HG03469 (cell line): ENCODE results near the gene ITGBL1.

Source experiments
- ATAC-seq: cut with Tn5 transposase; IDR thresholded peaks from one replicate; pipeline ENCODE4 v1.9.1; 2021; ENCODE audit warnings: mild to moderate bottlenecking, moderate library complexity, moderate number of reproducible peaks; ENCODE audit not compliant: unreplicated experiment

Gene ITGBL1

DNA sequence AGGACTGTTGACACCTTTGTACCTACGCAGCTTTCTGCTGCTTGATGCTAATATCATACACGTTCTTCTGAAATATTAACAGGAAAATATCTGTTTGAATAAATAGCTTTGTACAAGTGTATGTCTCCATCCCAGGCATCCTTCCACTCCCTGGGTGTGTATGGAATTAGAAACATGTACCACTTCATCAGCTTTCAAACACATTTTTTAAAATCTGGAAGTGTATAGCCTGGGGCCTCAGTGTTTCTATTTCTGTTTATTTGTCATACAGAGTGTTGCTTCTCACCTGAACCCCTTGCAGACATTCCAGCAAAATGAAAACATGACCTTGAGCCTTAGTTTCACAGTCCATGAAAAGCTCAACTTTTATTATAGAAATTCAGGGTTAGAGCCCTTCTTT, 168.6 kb downstream of the ITGBL1 start:
- ATAC-seq: no peak

DNA sequence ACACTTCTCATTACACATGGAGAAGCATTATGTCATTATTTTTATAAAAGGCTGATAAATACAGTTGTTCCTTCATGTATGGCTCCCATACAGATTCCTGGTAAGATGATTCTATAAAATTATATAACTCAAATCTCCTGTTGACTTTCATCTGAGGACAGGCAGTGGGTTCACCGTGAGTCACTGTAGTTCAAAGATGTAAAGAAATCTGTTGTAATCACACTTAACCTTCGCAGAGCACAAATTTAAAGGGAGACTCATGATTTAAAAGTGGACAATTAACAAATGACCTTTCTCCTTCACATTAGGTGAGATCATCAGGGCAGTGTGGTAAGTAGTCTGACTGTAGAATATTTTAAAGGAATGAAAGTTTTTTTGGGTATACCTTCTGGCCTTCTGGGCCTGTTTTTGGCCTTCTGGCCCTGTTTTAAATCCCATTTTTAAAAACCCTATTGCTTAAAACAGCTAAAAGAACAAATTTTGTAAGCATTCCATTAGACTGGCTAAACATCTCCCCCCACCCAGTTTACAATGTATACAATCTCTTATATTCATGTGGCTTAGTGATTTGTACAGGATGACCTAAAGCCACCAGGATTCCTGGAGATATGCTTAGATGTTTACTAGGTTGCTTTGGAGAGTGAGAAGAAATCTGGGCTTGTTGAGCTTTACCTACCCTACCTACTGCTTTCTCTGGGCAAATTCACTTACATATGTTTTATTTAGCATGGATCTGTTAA, 171.2 kb downstream of the ITGBL1 start:
- no peak for ATAC-seq

DNA sequence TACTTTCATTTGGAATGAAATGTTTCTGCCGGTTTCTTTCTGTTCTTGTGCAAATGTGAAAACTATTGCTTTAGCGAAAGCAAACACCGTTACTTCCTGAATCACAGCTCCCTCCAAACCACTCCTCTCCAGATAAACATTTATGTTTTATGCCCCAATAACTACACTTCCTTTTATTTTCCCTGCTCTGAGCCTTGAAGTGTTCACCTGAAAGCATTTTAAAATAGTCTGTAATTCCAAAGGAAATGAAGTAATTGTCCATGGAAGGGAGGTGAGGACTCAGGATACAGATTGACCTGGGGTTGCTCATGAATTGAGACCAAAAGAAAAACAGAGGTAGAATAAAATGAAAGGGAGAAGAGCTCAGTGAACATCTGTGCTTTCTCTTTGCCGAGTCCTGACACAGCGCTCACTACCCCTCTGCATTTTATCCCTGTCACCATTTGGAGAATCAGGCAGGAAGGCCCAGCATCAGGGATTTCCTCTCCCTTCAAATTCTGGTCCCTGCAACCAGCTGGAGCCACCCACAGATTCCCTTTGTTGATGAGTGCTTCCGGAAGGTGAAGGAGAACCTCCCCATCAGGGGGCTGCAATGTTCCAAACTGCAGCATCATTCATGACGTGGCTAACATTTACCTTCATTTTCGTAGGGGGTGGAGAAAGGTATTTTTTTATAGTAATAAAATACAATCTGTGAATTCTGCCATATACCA, 171.9 kb downstream of the ITGBL1 start:
- no peak for ATAC-seq

DNA sequence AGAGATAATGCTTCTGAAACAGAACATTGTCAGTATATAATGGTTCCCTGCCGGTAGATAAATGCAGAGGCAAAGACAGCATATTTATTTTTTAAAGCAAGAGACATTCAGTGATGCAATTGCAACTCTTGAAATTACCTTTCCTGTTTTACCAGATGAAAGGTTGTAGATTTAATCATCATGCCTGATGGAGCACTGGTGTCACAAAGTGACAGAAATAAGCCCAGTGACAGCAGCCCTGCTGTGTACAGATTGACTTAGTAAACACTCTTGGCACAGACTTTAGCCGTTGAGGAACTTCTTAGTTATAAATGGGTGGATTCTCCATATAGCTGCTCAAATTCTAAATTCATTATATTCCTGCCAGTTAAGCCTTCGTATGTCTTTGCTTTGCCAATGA, 172.5 kb downstream of the ITGBL1 start:
- peak; percentile 16 for ATAC-seq

DNA sequence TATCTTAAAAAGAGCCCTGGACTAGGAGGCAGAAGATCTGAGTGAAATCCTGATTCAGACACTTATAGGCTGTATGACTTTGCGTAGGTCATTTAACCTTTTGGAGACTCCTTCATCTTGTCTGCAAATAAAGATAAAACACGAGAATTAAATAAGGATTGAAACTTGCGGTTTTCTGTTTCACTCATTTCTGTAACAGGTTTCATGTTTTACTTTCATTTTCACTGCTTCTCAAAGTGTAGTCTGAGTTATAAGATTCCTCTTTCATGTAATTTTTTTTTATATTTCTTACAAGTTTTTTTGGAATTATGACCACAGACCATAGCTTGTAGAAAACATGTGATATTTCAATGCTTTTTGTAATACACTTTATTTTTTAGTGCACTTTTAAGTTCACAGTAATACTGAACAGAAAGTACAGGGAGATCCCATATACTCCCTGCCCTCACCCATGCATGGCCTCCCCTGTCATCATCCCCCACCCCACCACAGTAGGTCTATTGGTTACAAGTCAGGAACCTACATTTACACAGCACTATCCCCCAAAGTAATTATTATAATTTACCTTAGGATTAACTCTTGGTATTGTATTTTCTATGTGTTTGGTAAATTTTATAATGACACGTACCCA, 174.6 kb downstream of the ITGBL1 start:
- ATAC-seq: peak; percentile 96

DNA sequence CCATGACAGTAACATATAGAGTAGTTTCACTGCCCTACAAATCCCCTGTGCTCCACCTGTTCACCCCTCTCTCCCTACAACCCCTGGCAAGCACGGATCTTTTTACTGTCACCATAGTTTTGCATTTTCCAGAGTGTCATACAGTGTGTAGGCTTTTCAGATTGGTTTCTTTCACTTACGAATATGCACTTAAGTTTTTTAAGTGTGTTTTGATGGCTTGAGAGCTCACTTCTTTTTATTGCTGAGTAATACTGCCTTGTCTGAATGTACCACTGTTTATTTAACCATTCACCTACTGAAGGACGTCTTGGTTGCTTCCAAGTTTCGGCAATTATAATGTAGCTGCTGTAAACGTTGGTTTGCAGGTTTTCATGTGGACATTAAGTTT, 175.1 kb downstream of the ITGBL1 start:
- ATAC-seq: peak; percentile 2

DNA sequence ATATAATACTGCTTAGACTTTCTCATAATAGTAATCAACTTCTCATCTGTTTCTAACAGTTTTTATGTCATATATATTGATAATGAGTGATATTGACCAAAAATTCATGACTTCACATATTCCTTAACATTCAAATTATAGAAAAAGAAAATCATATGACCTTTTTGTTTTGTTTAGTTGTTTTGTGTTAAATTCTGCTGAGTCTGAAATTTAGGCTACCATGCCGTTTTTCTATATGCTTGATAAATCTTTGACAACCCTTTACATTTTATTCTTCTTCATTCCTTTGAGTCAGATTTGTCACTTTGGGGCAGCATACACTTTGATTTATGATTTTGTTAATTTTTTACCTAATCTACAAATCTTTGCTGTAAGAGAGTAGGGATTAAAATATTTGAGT, 176.4 kb downstream of the ITGBL1 start:
- ATAC-seq: no peak

DNA sequence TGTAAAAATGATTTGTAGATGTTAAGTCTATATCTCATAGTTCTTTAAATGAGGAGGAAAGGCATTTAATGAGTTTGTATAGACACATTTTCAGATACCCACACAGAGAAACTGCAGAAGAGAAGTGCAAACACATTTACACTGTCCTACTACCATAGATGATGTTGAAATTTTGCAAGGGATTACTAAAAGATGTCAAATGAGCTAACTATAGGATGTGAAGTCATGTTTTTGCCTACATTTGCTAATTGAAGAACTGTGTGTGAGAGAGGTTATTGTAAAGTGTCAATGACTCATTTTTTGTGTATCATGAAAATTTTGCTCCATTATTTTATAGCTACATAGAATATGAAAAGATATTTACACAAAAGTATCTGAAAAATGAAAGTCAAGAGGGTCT, 178.9 kb downstream of the ITGBL1 start:
- ATAC-seq: no peak

DNA sequence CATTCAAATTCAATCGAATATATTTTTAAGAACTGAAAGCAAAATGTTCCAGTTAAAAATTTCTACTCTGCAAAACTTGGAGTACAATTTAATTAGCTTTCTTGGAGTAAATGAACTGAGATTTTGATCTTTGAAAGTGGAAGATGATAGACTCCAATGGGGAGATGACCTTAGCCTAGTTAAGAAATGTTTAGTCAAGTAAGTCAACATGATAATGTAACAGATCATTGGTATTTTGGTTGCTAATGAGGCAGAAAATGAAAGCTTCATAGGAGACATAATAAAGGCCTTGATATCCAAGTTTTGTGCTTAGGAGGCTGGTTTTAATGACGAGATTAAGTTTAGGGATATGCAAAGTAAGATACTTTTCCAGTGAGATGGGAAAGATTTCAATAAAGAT, 181.7 kb downstream of the ITGBL1 start:
- no peak for ATAC-seq

DNA sequence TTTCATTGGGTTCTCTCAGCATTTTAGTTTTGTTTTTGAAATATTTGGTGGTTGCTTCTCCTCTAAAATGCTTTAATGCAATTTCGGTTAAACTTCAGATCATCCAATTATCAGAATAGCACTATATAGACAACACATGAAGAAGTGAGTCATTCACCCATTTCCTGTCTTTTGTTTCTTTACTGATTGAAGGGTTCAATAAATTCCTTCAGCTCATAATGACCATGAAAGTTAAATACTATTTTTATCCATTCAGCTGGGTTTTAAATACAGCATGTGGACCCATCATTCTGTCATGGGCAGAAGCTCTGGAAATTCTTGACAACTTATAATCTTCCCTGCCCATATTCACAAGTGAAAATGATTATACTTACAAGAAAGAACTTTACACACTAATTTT, 187.2 kb downstream of the ITGBL1 start:
- no peak for ATAC-seq

DNA sequence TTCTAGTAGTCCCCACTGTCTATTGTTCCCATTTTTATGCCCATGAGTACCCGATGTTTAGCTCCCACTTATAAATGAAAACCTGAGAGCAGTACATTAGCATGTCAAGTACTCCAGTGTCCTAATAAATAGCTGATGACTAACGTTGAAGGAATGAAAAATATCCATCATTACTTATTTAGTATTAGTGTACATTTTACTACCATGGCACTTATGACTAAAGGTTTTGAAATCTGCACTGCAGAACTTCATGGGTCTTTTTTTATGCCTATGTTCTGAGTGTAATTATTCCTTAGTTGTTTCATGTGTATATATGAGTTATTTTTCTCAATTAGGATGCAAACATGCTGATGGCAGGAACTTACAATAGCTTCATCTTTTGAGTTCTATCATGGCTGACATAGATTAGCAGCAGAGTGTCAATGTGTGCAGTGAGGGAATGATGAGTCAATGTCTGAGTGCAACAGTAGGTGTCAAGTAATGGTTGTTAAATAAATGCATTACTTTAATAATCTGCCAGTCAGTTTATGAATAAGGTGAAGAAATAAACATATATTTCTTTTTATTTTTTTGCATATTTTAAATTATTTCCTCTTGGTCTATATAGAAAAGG, 188.4 kb downstream of the ITGBL1 start:
- no peak for ATAC-seq

DNA sequence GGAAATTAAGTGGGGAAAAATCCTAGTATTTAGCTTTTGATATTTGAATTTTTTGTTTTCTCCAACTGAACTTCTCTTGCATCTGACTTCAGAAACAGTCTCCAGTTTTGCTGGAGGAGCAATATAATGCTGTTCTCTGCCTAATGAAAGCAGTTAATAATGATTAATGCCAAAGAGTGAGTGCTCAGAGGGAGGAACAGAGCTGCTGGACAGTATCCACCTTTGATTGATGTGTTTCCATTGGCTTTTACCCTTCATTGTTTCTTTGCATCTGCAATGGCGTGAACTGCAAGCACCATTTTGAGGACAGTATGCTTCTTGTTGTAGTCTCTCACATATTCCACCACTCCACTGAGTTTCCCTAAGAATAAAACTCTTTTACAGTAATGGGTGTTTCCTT, 193.4 kb downstream of the ITGBL1 start:
- no peak for ATAC-seq

DNA sequence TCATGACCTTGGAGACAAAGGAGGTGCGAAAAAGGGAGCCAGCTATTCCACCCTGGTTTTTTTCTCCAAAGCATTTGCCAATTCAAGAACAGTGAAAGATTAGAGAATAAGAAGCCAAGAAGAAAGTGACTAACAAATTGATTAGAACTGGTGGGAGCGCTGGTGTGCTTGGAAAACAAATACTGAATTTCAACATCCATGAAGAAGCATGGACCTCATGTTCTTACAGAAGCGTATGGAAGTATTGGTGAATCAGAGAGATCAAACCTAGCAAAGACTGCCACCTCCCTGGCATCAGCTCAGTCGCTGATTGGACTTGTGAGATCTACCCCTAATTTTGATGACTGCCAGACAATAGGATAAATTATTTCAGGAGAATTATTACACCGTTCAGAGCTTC, 195.3 kb downstream of the ITGBL1 start:
- ATAC-seq: no peak

DNA sequence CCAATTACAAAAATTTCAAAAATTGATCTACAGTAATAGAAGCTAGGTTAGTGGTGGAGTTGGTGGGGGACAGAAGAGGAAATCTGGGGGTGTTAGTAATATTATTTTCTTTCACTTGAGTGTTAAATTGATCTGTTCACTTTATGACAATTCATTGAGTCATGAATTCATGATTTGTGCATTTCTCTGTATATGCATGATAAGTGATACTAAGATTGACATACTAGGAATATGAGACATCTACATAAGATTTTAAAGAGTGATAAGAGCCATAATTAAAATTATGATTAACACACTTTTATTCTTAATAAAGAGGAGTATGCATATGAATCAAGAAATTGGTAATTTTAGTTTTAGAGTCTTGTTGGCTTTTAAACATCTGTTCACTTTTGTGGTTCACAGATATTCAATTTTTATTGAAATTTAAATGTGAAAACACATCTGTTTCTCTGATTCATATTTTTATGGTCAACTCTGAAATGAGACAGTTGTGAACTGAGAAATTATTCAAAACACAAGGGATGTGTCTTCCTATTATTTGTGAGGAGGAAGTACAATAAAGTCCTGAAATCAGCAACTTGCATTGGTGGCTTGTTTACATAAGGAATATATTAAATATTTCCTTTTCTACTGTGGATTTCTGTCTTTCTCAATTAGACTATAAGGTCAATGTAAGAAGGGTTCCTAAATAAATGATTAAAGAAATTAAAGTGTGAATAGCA, 196.5 kb downstream of the ITGBL1 start:
- no peak for ATAC-seq

DNA sequence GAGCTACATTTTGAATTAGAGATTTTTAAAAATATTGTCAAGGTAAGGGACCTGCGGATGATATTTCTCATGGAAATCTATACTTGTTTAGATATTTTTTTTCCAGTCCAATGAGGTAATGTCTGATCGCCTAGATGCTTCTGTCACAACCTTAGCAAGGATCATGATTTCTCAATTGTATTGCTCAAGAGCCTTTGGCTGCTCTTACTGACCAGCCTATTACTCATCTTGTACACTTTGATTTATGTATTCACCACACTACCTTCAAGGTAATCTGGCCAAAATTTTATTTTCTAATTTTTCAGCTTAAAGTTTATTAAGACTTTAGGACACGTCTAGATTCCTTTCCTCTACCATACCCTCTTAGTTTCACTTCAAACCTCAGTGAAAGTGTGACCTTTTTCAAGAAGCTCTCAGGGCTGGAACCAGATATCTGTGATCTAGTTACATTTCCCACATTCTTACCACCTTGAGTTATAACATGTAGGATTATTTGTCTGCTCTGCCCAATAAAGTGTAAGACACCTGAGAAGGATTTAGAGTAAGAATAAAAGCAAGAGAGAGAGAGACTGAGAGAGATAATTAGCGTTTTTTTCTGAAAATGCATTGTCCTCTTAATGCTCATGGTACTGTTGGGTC, 197.1 kb downstream of the ITGBL1 start:
- no peak for ATAC-seq

DNA sequence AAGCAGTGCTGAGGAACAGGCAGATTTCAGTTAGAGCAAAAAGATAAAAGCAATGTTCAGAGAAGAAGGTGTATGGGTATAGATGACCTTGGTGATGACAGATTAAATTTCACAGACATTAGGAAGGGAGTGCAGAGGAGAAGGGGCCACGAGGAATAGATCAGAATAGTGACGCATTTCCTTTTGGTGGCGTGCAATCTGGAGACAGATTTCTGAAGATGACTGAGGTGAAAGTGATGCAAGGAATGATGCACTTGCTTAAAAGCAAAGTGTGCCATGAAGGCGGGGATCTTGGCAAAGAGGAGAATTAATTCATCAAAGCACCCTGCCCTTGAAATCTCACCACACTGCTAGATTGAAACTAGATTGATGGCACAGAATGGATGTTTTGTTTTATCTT, 202.4 kb downstream of the ITGBL1 start:
- ATAC-seq: no peak

DNA sequence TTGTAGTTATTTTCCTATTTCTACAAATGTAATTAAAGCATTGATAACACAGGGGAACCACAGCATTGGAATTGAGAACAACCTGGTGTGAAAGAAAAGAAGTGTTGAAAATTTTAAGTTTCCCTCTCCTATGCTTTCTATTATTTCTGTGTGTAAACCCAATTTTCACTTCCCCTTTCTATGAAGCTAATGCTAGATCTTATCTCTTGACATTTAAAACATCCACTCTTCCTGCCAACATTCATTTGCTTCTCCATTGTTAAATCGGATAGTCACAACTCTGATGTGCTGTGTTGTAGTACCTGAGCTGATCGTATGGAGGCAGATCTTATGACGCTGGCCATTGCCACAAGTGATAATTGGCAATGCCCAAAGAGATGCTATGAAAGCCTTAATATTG, 203.0 kb downstream of the ITGBL1 start:
- peak; percentile 66 for ATAC-seq

DNA sequence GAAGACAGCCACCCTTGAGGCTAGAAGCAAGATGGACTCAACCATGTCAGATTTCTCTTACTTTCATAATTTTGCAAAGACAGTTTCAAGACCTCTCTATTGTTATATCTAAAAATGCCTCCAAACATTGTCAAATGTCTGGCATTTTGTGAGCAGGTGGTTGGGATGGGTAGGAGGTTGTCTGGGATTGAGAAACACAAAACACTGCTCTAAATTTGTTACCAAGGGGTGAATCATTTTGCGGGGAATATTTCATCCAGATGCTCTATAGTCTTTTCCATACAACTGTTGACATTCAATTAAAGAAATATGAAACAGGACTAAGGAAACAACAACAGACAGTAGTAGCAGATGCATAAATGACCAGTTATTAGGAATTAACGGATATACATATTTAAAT, 208.2 kb downstream of the ITGBL1 start:
- ATAC-seq: no peak

DNA sequence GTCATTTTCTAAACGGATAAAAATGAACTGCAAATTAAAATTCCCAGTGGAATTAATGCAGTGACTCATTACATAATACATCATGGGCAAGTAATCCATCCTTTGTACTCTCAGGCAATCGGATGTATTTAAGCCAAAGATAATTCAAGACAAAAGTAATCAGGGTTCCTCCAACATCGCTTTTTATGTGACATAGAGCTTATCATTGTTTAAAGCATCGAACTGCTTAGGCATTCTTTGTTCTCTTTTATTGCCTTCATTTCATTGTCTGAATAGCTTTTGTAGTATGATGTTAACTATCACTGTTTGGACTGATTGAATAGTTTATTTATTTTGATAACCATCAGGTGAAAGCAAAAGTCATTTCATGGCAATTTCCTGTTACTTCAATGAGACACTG, 209.4 kb downstream of the ITGBL1 start:
- no peak for ATAC-seq

DNA sequence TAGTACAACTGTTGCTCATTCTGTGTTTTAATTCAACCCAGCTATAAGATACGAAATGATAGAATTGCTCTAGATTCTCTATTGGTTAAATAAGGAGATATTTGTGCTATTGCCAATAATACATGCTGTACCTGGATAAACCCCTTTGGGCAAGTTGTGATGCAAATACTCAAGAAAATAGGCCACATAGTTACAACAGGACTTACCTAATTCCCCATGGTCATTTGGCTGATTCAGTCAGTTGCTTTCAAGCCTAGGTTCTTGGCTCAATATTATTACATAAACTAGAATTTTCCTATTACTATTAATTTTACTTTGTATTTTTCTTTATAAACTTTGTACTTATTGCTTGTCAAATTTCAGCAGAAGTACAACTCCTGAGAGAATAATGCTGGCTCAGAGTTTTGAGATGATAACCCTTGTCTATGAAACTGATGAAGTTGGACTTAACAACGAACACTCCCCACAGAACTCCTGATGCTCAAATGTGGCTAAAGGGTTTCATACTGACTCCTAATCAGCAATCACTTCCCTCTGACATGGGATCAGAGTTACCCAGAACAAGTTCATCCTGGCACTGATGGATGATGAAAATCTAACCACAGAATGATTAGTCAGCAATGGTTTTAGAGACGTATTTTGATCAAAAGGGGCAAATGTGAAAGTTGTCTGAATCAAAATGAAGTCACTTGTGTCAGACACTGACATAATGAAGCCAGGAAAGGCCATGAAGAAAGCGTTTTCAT, 221.1 kb downstream of the ITGBL1 start:
- ATAC-seq: no peak
